ENCODE data around the gene MARS2. TPM values are rescaled to one million over a fixed set of nuclear protein-coding genes. Genes with fewer than 3 reads are reported as not detected.
"Not testable (repeated sequence)": the region's sequence is repeated elsewhere in the genome, so short reads cannot be mapped to it uniquely, and the experiment has no call there.

Gene MARS2
- total RNA-seq, 1 donor from 2014 or later, result 5.7 TPM

GRCh38 chr2:197707316-197708213 is 2.4 kb downstream of the MARS2 start:
- no peak for ATAC-seq

- no peak for ATAC-seq
These were observed 3.2 kb downstream of the MARS2 start for GRCh38 chr2:197708331-197708730.

DNA sequence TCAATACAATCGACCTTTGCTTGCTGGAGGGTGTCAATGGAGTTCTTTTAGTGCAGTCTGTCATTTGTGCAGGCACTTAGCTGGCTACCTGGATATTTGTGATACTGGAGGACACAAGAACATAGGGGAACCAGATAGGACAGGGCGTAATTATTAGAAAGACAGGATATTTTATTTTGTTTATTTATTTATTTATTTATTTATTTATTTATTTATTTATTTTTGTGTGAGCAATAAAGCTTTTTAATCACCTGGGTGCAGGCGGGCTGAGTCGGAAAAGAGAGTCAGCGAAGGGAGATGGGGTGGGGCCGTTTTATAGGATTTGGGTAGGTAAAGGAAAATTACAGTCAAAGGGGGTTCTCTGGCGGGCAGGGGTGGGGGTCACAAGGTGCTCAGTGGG is 4.0 kb downstream of the MARS2 start:
- ATAC-seq, result not testable (repeated sequence)

DNA sequence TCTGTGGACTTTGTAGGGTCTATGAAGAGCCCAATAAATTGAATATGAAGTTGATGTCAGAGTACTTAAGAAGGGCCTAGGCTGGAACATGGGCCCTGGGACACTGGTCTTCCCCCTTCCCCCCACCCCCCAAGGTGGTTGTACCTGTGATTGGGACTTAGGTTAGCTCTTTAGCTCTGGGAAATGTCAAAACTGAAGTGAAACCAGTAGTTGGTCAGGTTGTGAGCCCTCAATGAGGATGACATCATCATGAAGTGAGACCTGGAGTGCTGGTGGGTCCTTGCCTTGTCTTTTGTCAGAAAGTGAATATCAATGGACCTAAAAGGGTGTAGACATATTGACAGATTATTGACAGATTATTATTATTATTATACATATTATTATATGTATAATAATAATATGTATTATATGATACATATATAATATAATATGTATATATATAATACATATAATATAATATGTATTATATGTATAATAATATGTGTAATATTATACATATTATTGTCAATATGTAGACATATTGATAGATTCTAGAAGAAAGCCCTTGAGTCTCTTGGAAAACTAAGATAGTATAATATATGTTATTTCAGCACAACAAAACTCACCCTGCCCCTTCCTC is 5.4 kb downstream of the MARS2 start:
- ATAC-seq, result no peak

- no peak for ATAC-seq
These were observed 6.4 kb downstream of the MARS2 start for GRCh38 chr2:197711578-197711977.

- ATAC-seq, result no peak
These were observed 8.1 kb downstream of the MARS2 start for GRCh38 chr2:197713271-197713670.

- ATAC-seq, result no peak
These were observed 12.7 kb downstream of the MARS2 start for GRCh38 chr2:197717863-197718262.

DNA sequence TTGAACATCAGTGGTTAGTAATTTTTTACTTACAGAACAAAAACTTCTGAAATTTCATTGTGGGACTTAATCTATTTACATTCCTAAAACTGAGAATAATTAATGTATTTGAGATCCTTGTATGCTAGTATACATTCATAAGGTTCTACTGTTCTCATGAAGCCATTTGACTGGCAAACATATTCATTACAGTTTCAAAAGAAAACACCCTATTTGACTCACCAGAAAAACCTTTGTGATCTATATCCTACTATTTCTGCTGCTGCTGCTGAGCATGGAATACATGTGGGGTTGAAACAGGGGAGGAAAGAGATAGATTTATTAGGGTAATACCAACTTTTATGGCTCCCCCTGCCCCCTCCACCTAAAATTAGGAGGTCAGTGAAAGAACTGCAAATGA is 21.8 kb downstream of the MARS2 start:
- ATAC-seq, result no peak

DNA sequence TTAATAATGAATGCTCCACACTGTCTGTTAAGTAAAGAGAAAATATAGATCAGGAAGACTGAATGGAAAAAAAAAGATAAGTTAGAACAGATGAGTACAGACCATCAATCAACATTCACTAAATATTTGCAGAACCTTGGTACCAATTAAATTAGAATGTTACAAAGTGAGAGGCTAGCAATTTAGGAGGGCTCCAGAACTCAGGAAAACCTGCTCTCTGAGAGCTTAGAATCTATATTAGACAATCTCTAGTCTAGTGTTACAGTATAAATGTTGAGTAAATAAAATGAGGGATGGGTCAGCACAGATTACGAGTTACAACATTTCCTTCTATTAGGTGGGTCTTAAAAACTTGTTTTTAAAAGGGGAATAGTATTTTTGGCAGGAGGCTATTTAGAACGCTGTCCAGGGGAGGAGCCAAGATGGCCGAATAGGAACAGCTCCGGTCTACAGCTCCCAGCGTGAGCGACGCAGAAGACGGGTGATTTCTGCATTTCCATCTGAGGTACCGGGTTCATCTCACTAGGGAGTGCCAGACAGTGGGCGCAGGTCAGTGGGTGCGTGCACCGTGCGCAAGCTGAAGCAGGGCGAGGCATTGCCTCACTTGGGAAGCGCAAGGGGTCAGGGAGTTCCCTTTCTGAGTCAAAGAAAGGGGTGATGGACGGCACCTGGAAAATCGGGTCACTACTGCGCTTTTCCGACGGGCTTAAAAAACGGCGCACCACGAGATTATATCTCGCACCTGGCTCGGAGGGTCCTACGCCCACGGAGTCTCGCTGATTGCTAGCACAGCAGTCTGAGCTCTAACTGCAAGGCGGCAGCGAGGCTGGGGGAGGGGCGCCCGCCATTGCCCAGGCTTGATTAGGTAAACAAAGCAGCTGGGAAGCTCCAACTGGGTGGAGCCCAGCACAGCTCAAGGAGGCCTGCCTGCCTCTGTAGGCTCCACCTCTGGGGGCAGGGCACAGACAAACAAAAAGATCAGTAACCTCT is 23.7 kb downstream of the MARS2 start:
- not testable (repeated sequence) for ATAC-seq

- ATAC-seq, result no peak
These were observed 35.0 kb downstream of the MARS2 start for GRCh38 chr2:197740200-197740599.

Other genes with a start within 250 kb of the MARS2 start
- 127 TPM for gene HSPD1, start 205.5 kb upstream of the MARS2 start, total RNA-seq
- gene HSPE1, start 205.0 kb upstream of the MARS2 start, total RNA-seq, result 63.5 TPM
- gene MOB4, start 189.3 kb upstream of the MARS2 start, total RNA-seq, result 17.5 TPM
- gene RFTN2, start 29.8 kb upstream of the MARS2 start, total RNA-seq, result 1.5 TPM
- not detected for gene BOLL, start 80.0 kb downstream of the MARS2 start, total RNA-seq
- gene PLCL1, start 99.2 kb downstream of the MARS2 start, total RNA-seq, result 0.20 TPM

Measured in esophagus mucosa (tissue), 1 donor.